Frontal cortex (tissue), 4 donors: ENCODE measurements around the gene YJEFN3. TPM values are rescaled to one million over a fixed set of nuclear protein-coding genes. Genes with fewer than 3 reads are reported as not detected.

ENCODE experiments used
- DNase-seq, 2 donors: peaks; one replicate each; pipeline ENCODE4 v3.0.0; 2012; ENCODE audit warnings: low spot score in 2 of 2
- FAIRE-seq: peaks from 2 replicates; lab custom pipeline; 2012; peaks lifted over from hg19 to GRCh38; lab: Jason Lieb, UNC
- total RNA-seq: library from RNA; depleted of rRNA; stranded (reverse); fragments of >200 nt; gene quantifications from one replicate; pipeline ENCODE4 v1.2.3, GENCODE V29; 2014
- donor health status: control.
- donor health status: control.
- donor health status: control.

Gene YJEFN3
- total RNA-seq, 1 donor from 2014 or later: 5.7 TPM

GRCh38 chr19:19495614-19496603 lies 32.8 kb upstream of the YJEFN3 start:
- no peak for DNase-seq
- no peak for FAIRE-seq

DNA sequence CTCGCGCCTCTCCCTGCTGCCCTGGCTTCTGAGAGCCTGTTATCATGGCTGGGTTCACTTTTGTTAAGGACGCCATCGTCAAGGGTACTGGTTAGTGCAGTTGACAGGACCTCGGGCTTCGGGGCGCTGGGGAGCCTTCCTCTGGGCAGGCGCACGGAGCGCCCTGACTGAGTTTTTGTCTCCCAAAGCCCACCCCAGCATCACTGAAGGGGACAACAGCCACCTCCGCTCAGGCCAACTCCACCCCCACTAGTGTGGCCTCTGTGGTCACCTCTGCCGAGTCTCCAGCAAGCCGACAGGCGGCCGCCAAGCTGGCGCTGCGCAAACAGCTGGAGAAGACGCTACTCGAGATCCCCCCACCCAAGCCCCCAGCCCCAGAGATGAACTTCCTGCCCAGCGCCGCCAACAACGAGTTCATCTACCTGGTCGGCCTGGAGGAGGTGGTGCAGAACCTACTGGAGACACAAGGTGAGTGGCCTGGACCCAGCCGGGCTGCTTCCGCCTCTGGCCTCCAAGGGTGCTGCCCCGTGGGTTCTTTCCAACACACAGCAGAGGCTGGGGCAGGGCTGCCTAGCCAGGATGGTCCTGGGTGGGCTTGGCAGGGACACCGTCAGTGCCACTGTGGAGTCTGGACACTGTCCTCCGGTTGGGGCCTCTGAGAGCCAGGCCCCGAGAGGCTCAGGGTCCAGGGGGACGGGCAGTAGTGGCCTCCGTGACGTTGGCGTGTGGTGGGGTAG lies 30.3 kb upstream of the YJEFN3 start:
- FAIRE-seq (no peak), DNase-seq (no peak)

DNA sequence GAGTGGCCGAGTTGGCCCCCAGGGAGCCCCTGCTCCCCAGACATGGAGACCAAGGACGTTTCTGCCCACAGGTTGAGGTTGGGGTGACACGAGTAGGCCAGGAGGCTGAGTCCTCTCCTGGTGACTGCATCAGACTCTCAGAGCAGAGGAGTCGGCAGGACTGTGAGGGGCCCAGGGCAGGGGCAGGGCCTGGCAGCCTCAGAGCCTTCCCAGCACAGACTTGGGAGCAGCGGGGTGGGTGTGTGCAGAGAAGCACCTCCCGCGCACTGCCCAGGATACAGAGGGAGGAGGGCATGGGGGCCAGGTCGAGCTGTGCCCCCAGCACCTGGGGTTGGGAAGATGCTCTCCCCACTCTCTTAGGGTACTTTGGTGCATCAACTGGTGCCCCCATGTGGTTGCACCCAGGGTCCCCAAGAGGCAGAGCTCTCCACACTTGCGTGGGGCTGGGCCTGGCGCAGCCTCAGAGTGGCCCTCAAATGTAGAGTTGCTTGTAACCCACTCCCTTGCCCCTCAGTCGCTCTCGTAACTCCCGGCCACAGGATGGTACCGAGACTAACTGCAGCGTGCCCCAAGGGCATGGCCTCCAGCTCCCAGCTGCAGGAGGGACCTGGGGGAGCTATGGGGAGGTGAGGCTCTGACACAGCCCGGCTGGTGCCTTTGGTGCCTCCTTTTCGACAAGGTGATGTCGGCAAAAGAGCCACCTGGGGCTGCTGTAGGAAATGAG lies 29.3 kb upstream of the YJEFN3 start:
- DNase-seq: no peak
- FAIRE-seq: no peak

GRCh38 chr19:19500975-19501644 lies 27.6 kb upstream of the YJEFN3 start:
- no peak for DNase-seq
- no peak for FAIRE-seq

DNA sequence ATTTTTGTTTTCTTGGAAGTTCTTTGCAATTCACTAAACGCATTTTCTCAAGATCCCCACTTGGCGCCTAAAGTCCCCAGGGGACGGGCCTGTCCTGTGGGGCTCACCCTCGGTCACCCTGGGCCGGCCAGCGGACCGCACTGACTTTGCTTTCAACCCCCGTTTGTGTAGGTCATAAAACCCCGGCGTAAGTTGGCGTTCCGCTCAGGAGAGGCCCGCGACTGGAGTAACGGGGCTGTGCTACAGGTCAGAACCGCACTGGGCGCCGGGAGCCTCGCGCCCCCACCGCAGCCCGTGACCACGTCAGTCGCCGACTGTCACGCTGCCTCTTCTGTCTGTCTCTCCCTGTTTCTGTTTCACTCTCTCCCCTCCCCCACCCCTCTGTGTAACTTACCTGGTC lies 26.9 kb upstream of the YJEFN3 start:
- no peak for FAIRE-seq

GRCh38 chr19:19502281-19502680 lies 26.4 kb upstream of the YJEFN3 start:
- no peak for FAIRE-seq

More for the DNA sequence above, 26.9 kb upstream of the YJEFN3 start:
- DNase-seq: no peak

DNA sequence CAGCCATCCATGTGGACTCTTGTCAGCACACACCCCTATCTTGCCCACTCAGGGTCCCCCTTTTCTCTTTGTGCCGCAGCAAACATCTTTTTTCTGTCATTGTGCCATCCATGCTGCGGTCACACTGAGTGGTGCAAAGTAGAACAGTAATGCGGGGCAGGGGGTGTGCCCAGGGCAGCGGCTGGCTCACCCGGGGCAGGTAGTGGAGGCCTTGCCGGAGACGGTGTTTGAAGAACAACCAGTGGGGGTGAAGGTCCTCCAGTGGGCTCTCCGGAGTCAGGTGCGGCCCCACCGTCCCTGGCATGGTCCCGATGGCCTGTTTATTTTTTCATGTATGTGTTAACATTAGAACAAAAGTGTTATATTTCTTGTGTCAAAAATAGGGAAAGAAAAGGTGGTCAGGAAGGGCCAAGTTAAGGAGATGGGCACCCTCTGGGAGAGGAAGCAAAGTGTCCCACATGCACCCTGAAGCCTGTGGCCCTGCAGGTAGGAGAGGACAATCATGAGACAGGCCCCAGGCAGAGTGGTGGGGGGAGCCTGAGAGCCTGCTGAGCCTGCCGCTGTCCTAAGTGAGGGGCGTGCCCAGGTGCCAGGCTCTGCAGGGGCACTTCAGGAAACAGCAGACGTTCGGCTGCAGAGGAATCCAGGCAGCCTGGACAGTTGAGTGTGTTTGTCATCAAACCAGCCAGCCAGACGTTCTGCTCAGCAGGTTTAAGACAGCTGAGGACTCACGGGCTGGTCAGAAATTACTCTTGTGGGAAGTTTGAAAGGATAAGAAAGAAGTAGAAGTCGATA lies 25.7 kb upstream of the YJEFN3 start:
- no peak for DNase-seq
- no peak for FAIRE-seq

More at GRCh38 chr19:19502281-19502680, 26.4 kb upstream of the YJEFN3 start:
- no peak for DNase-seq

GRCh38 chr19:19504754-19505668 lies 23.7 kb upstream of the YJEFN3 start:
- FAIRE-seq (no peak), DNase-seq (no peak)

- no peak for DNase-seq
- FAIRE-seq: no peak
These were observed 22.9 kb upstream of the YJEFN3 start for GRCh38 chr19:19505669-19506326.

DNA sequence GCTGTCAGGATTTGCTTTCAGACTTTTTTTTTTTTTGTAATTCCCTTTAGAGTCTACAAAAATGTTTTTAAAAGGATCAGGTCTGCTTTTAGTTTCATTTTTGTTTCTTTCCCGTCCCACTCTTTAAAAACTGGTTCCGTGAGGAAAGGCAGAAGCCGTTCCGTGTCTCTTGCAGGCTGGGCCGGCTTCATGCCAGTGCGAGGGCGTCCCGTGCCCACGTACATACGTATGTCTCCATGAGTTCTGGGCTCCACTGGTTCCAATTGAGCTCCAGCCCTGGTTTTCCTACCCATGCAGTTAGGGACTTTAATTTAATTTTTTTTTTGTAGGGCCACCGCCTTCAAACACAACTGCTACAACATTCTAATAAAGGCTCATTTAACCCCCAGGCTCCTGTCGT lies 22.1 kb upstream of the YJEFN3 start:
- no peak for FAIRE-seq
- DNase-seq: no peak

- no peak for FAIRE-seq
These were observed 21.4 kb upstream of the YJEFN3 start for GRCh38 chr19:19507354-19507753.

GRCh38 chr19:19508217-19508616 lies 20.5 kb upstream of the YJEFN3 start:
- DNase-seq (no peak), FAIRE-seq (no peak)

More at GRCh38 chr19:19507354-19507753, 21.4 kb upstream of the YJEFN3 start:
- DNase-seq: no peak

- no peak for FAIRE-seq
- no peak for DNase-seq
These were observed 18.3 kb upstream of the YJEFN3 start for GRCh38 chr19:19510432-19510831.

DNA sequence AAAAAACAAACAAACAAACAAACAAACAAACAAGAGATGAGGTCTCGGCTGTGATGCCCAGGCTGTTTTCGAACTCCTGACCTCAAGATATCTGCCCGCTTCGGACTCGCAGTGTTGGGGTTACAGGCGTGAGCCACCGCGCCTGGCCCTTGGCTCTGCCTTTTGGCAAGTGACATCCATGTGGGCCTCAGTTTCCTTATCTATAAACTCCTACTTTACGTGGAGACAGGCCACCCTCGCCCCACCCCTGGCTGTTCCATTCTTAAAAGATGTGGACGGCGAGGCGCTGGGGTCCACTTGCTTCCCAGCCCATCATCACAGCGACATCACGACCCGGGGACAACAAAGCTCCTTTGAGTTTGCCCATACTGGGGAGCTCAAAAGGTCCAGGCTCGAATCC lies 15.0 kb upstream of the YJEFN3 start:
- no peak for FAIRE-seq
- DNase-seq: no peak

DNA sequence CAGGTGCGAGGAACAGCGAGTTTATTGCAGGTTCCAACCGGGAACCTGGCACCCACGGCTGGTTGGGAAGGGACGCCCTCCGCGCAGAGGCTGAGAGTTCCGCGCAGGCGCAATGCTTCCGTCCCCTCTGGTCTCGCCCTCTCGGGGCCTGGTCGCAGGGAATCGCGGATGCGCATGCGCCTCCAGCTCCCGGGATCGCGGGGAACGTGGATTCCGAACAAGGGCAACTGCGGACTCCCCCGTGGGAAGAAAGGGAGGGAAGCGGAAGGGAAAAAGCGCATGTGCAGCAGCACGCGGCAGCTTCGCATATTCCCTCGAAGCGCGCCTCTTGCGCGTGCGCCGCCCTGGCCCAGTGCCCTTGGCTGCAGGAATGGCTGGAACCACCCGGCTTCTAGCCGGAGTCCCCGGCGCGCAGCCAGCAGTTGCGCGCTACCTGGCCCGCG lies 14.5 kb upstream of the YJEFN3 start:
- DNase-seq: no peak
- FAIRE-seq: no peak

- DNase-seq: no peak
- no peak for FAIRE-seq
These were observed 13.7 kb upstream of the YJEFN3 start, which contains the start of gene TSSK6 for GRCh38 chr19:19514881-19515641. Gene TSSK6, minus strand, starts transcription at chr19:19515548. Its CDS starts 121 bp downstream, at chr19:19515427.
